SK-MEL-5 (cell line): ENCODE results near the gene TGFBR3L. TPM values are rescaled to one million over a fixed set of nuclear protein-coding genes. Genes with fewer than 3 reads are reported as not detected.
"Not testable (repeated sequence)": the region's sequence is repeated elsewhere in the genome, so short reads cannot be mapped to it uniquely, and the experiment has no call there.

Experiments used
- DNase-seq: peaks from one replicate; pipeline ENCODE4 v3.0.0-alpha.2; 2016; ENCODE audit warnings: low read depth, low spot score
- in situ Hi-C: cut with HindIII; loops from 2 replicates; pipeline ENCODE4 v1.10.0; 2016; ENCODE audit warnings: low sequenced_read_pairs, high pct_unique_total_duplicates, low pct_unique_long_range_greater_than_20kb
- total RNA-seq: library from RNA; depleted of rRNA; stranded (reverse); fragments of >200 nt; shearing (Covaris generic); gene quantifications from 2 replicates; pipeline ENCODE4 v1.2.3, GENCODE V29; 2014

The TGFBR3L gene
- total RNA-seq, 1 experiment from 2014 or later: not detected

- in situ Hi-C loops: no loop called here
- no peak for DNase-seq
Observed at GRCh38 chr19:7911508-7912143, 3.0 kb upstream of the TGFBR3L start.

- in situ Hi-C loops: no loop called here
- DNase-seq: no peak
Observed at GRCh38 chr19:7912144-7912696, 2.4 kb upstream of the TGFBR3L start.

GRCh38 chr19:7912697-7913564 is 1.7 kb upstream of the TGFBR3L start:
- DNase-seq: no peak
- in situ Hi-C loops: no loop called here

GRCh38 chr19:7913652-7914051 is 978 bp upstream of the TGFBR3L start:
- in situ Hi-C loops: no loop called here
- no peak for DNase-seq

GRCh38 chr19:7914099-7914498 is 531 bp upstream of the TGFBR3L start:
- in situ Hi-C loops: no loop called here
- DNase-seq: no peak

GRCh38 chr19:7915250-7916102 is 846 bp downstream of the TGFBR3L start:
- in situ Hi-C loops: no loop called here
- no peak for DNase-seq

GRCh38 chr19:7916103-7916954 is 1.7 kb downstream of the TGFBR3L start:
- no peak for DNase-seq
- in situ Hi-C loops: no loop called here

- in situ Hi-C loops: no loop called here
- no peak for DNase-seq
Observed at GRCh38 chr19:7916955-7917266, 2.3 kb downstream of the TGFBR3L start.

- in situ Hi-C loops: no loop called here
- no peak for DNase-seq
Observed at GRCh38 chr19:7917267-7918061, 2.8 kb downstream of the TGFBR3L start.

GRCh38 chr19:7918062-7918614 is 3.5 kb downstream of the TGFBR3L start:
- in situ Hi-C loops, DNase-seq: not testable (repeated sequence)

GRCh38 chr19:7918615-7919421 is 4.2 kb downstream of the TGFBR3L start:
- in situ Hi-C loops: no loop called here
- DNase-seq: no peak

- in situ Hi-C loops: no loop called here
- peak; percentile 88 for DNase-seq
Observed at GRCh38 chr19:7919610-7920518, 5.2 kb downstream of the TGFBR3L start, which contains the start of gene SNAPC2. TSS of gene SNAPC2 (plus strand) at chr19:7920338. CDS start at chr19:7920367, 29 bp downstream.

GRCh38 chr19:7920519-7921301 is 6.1 kb downstream of the TGFBR3L start:
- in situ Hi-C loops: no loop called here
- DNase-seq: peak; percentile 93
